SIG-M5 (cell line): ENCODE measurements around the gene RILPL1.
"Not testable (repeated sequence)": the region's sequence is repeated elsewhere in the genome, so short reads cannot be mapped to it uniquely, and the experiment has no call there.

ENCODE experiments used
- DNase-seq: peaks from one replicate; lab custom pipeline; 2025; lab: John Stamatoyannopoulos, UW

Gene RILPL1

GRCh38 chr12:123494124-123494851, 39.2 kb downstream of the RILPL1 start:
- DNase-seq = no peak

- DNase-seq = peak; percentile 19
These were observed 41.0 kb downstream of the RILPL1 start for GRCh38 chr12:123492339-123493039.

- no peak for DNase-seq
These were observed 42.0 kb downstream of the RILPL1 start for GRCh38 chr12:123491481-123491880.

- DNase-seq = no peak
These were observed 42.5 kb downstream of the RILPL1 start for GRCh38 chr12:123491056-123491455.

- DNase-seq = no peak
These were observed 43.4 kb downstream of the RILPL1 start for GRCh38 chr12:123490089-123490488.

GRCh38 chr12:123489580-123489979, 43.9 kb downstream of the RILPL1 start:
- DNase-seq = no peak

GRCh38 chr12:123488539-123489230, 44.8 kb downstream of the RILPL1 start:
- no peak for DNase-seq

GRCh38 chr12:123487428-123487827, 46.1 kb downstream of the RILPL1 start:
- DNase-seq = no peak

GRCh38 chr12:123485756-123486155, 47.8 kb downstream of the RILPL1 start:
- no peak for DNase-seq

- DNase-seq = no peak
These were observed 49.8 kb downstream of the RILPL1 start for GRCh38 chr12:123483602-123484248.

GRCh38 chr12:123482876-123483275, 50.6 kb downstream of the RILPL1 start:
- DNase-seq = no peak

GRCh38 chr12:123481251-123481650, 52.3 kb downstream of the RILPL1 start:
- not testable (repeated sequence) for DNase-seq

GRCh38 chr12:123479442-123480180, 53.9 kb downstream of the RILPL1 start:
- DNase-seq = no peak

- no peak for DNase-seq
These were observed 54.8 kb downstream of the RILPL1 start for GRCh38 chr12:123478762-123479161.

GRCh38 chr12:123478069-123478468, 55.5 kb downstream of the RILPL1 start:
- no peak for DNase-seq

- DNase-seq = no peak
These were observed 58.2 kb downstream of the RILPL1 start for GRCh38 chr12:123475246-123475703.

- no peak for DNase-seq
These were observed 58.9 kb downstream of the RILPL1 start for GRCh38 chr12:123474485-123475245.

- no peak for DNase-seq
These were observed 61.1 kb downstream of the RILPL1 start for GRCh38 chr12:123472438-123472849.

- DNase-seq = no peak
These were observed 62.0 kb downstream of the RILPL1 start for GRCh38 chr12:123471374-123472068.

- no peak for DNase-seq
These were observed 63.5 kb downstream of the RILPL1 start for GRCh38 chr12:123469978-123470377.
